ENCODE data around the gene FNBP1.

DNA sequence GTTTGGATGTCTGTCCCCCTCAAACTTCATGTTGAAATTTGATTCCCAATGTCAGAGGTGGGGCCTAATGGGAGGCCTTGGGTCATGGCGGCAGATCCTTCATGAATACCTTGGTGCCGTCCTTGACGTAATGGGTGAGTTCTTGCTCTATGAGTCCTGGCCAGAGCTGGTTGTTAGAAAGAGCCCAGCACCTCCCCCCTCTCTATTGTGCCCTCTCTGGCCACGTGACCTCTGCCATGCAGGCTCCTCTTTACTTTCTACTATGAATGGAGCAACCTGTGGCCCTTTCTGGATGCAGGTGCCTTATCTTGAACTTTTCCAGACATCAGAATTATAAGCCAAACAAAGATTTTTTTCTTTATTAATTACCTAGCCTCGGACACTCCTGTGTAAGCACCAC is 40.7 kb downstream of the FNBP1 start:
- no peak for TF ChIP-seq POLR2AphosphoS5 (IDR thresholded peaks at IDR 0.05; ENCODE audit: low read depth)
- TF ChIP-seq, protein P1, sequence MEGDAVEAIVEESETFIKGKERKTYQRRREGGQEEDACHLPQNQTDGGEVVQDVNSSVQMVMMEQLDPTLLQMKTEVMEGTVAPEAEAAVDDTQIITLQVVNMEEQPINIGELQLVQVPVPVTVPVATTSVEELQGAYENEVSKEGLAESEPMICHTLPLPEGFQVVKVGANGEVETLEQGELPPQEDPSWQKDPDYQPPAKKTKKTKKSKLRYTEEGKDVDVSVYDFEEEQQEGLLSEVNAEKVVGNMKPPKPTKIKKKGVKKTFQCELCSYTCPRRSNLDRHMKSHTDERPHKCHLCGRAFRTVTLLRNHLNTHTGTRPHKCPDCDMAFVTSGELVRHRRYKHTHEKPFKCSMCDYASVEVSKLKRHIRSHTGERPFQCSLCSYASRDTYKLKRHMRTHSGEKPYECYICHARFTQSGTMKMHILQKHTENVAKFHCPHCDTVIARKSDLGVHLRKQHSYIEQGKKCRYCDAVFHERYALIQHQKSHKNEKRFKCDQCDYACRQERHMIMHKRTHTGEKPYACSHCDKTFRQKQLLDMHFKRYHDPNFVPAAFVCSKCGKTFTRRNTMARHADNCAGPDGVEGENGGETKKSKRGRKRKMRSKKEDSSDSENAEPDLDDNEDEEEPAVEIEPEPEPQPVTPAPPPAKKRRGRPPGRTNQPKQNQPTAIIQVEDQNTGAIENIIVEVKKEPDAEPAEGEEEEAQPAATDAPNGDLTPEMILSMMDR (IDR thresholded peaks at IDR 0.05; ENCODE audit: insufficient read depth, low read length): no peak
- TF ChIP-seq, protein P2, sequence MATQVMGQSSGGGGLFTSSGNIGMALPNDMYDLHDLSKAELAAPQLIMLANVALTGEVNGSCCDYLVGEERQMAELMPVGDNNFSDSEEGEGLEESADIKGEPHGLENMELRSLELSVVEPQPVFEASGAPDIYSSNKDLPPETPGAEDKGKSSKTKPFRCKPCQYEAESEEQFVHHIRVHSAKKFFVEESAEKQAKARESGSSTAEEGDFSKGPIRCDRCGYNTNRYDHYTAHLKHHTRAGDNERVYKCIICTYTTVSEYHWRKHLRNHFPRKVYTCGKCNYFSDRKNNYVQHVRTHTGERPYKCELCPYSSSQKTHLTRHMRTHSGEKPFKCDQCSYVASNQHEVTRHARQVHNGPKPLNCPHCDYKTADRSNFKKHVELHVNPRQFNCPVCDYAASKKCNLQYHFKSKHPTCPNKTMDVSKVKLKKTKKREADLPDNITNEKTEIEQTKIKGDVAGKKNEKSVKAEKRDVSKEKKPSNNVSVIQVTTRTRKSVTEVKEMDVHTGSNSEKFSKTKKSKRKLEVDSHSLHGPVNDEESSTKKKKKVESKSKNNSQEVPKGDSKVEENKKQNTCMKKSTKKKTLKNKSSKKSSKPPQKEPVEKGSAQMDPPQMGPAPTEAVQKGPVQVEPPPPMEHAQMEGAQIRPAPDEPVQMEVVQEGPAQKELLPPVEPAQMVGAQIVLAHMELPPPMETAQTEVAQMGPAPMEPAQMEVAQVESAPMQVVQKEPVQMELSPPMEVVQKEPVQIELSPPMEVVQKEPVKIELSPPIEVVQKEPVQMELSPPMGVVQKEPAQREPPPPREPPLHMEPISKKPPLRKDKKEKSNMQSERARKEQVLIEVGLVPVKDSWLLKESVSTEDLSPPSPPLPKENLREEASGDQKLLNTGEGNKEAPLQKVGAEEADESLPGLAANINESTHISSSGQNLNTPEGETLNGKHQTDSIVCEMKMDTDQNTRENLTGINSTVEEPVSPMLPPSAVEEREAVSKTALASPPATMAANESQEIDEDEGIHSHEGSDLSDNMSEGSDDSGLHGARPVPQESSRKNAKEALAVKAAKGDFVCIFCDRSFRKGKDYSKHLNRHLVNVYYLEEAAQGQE (IDR thresholded peaks at IDR 0.05; ENCODE audit: insufficient replicate concordance, low read depth): no peak
- TF ChIP-seq GABPA (IDR thresholded peaks at IDR 0.05; ENCODE audit: low read depth): no peak
